ENCODE results near the gene CLEC1B.

GRCh38 chr12:10016881-10017280, 18.0 kb upstream of the CLEC1B start:
- TF ChIP-seq MTA2 (IDR thresholded peaks at IDR 0.05; ENCODE audit: low read depth) (no peak), KDM1A (IDR thresholded peaks at IDR 0.05; ENCODE audit: borderline replicate concordance) (no peak), ATF3 (IDR thresholded peaks at IDR 0.05; ENCODE audit: borderline replicate concordance, extremely low read depth, low read depth, low read length) (no peak)
- TF ChIP-seq, protein P1, sequence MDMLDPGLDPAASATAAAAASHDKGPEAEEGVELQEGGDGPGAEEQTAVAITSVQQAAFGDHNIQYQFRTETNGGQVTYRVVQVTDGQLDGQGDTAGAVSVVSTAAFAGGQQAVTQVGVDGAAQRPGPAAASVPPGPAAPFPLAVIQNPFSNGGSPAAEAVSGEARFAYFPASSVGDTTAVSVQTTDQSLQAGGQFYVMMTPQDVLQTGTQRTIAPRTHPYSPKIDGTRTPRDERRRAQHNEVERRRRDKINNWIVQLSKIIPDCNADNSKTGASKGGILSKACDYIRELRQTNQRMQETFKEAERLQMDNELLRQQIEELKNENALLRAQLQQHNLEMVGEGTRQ (IDR thresholded peaks at IDR 0.05; ENCODE audit: borderline replicate concordance, low read depth, low read length): no peak
